H9 (cell line): ENCODE measurements around the gene TCF4. TPM values are rescaled to one million over a fixed set of nuclear protein-coding genes. Genes with fewer than 3 reads are reported as not detected.

Experiments used
- DNase-seq: peaks from one replicate; pipeline ENCODE4 v3.0.0-alpha.2; 2017
- H2AFZ ChIP-seq: one replicate; pipeline ENCODE4 v1.6.1; 2013; ENCODE audit warnings: mild to moderate bottlenecking, low read length, control low read depth, moderate library complexity
- H2AK5ac ChIP-seq: 2 replicates; pipeline ENCODE4 v1.6.1; 2013; ENCODE audit warnings: low read length, control low read depth, mixed read lengths; ENCODE audit not compliant: insufficient read length
- H2BK120ac ChIP-seq: one replicate; pipeline ENCODE4 v1.6.1; 2013; ENCODE audit warnings: low read depth, mild to moderate bottlenecking, low read length, control low read depth, inconsistent platforms; ENCODE audit not compliant: poor library complexity, severe bottlenecking
- H2BK12ac ChIP-seq: 2 replicates; pipeline ENCODE4 v1.6.1; 2013; ENCODE audit warnings: low read length, control low read depth, mixed read lengths, low read depth; ENCODE audit not compliant: insufficient read length
- H2BK15ac ChIP-seq: 2 replicates; pipeline ENCODE4 v1.6.1; 2013; ENCODE audit warnings: low read depth, low read length, control low read depth
- H2BK20ac ChIP-seq: one replicate; pipeline ENCODE4 v1.6.1; 2013; ENCODE audit warnings: low read depth, mild to moderate bottlenecking, low read length, control low read depth, inconsistent platforms; ENCODE audit not compliant: poor library complexity, severe bottlenecking
- H2BK5ac ChIP-seq: 2 replicates; pipeline ENCODE4 v1.6.1; 2013; ENCODE audit warnings: low read length, control low read depth, mixed read lengths; ENCODE audit not compliant: insufficient read length
- H3K14ac ChIP-seq: 2 replicates; pipeline ENCODE4 v1.6.1; 2013; ENCODE audit warnings: low read length, control low read depth; ENCODE audit not compliant: insufficient read depth
- H3K18ac ChIP-seq: 2 replicates; pipeline ENCODE4 v1.6.1; 2013; ENCODE audit warnings: low read depth, mild to moderate bottlenecking, mixed read lengths, low read length, control low read depth; ENCODE audit not compliant: insufficient read length
- H3K23ac ChIP-seq: 2 replicates; pipeline ENCODE4 v1.6.1; 2013; ENCODE audit warnings: low read length, control low read depth, mixed read lengths, low read depth; ENCODE audit not compliant: insufficient read length
- H3K23me2 ChIP-seq: 2 replicates; pipeline ENCODE4 v1.6.1; 2013; ENCODE audit warnings: low read depth, mild to moderate bottlenecking, mixed read lengths, low read length, control low read depth; ENCODE audit not compliant: insufficient read length, poor library complexity, severe bottlenecking
- H3K27ac ChIP-seq: 2 replicates; pipeline ENCODE4 v1.5.1; 2013; ENCODE audit warnings: low read length, control low read depth, mixed read lengths, low read depth; ENCODE audit not compliant: insufficient read length
- H3K27me3 ChIP-seq: 2 replicates; pipeline ENCODE4 v1.6.1; 2013; ENCODE audit warnings: low read length, control low read depth, inconsistent platforms; ENCODE audit not compliant: insufficient read depth
- H3K4ac ChIP-seq: 2 replicates; pipeline ENCODE4 v1.6.1; 2013; ENCODE audit warnings: low read depth, mild to moderate bottlenecking, control low read depth, inconsistent platforms, low read length, moderate library complexity
- H3K4me1 ChIP-seq: 2 replicates; pipeline ENCODE4 v1.6.1; 2013; ENCODE audit warnings: low read length, control low read depth, inconsistent platforms; ENCODE audit not compliant: insufficient read depth
- H3K4me2 ChIP-seq: 2 replicates; pipeline ENCODE4 v1.6.1; 2013; ENCODE audit warnings: low read length, control low read depth, mixed read lengths; ENCODE audit not compliant: insufficient read length, insufficient read depth
- H3K56ac ChIP-seq: 2 replicates; pipeline ENCODE4 v1.6.1; 2013; ENCODE audit warnings: low read depth, mild to moderate bottlenecking, mixed read lengths, low read length, control low read depth; ENCODE audit not compliant: insufficient read length
- H3K79me1 ChIP-seq: 2 replicates; pipeline ENCODE4 v1.6.1; 2013; ENCODE audit warnings: low read depth, mild to moderate bottlenecking, moderate library complexity, low read length, control low read depth, inconsistent platforms; ENCODE audit not compliant: insufficient read depth, poor library complexity, severe bottlenecking
- H3K79me2 ChIP-seq: 2 replicates; pipeline ENCODE4 v1.6.1; 2013; ENCODE audit warnings: low read length, control low read depth, inconsistent platforms; ENCODE audit not compliant: insufficient read depth
- H3K9ac ChIP-seq: 2 replicates; pipeline ENCODE4 v1.6.1; 2013; ENCODE audit warnings: low read length, control low read depth, mixed read lengths; ENCODE audit not compliant: insufficient read length; ENCODE audit errors: extremely low read depth
- H3K9me3 ChIP-seq: one replicate; pipeline ENCODE4 v1.6.1; 2013; ENCODE audit warnings: low read depth, low read length, inconsistent platforms; ENCODE audit not compliant: control insufficient read depth
- H3T11ph ChIP-seq: one replicate; pipeline ENCODE4 v1.6.1; 2013; ENCODE audit warnings: mild to moderate bottlenecking, low read length, control low read depth, inconsistent platforms
- H4K20me1 ChIP-seq: one replicate; pipeline ENCODE4 v1.6.1; 2013; ENCODE audit not compliant: control insufficient read depth, insufficient read length, insufficient read depth
- H4K5ac ChIP-seq: 2 replicates; pipeline ENCODE4 v1.6.1; 2013; ENCODE audit warnings: low read depth, mild to moderate bottlenecking, mixed read lengths, low read length, control low read depth; ENCODE audit not compliant: insufficient read length
- H4K8ac ChIP-seq: replicated peaks from 2 replicates; pipeline ENCODE4 v1.6.1; 2013; ENCODE audit warnings: low read length, control low read depth, mixed read lengths, low read depth; ENCODE audit not compliant: insufficient read length
- H4K91ac ChIP-seq: 2 replicates; pipeline ENCODE4 v1.6.1; 2013; ENCODE audit warnings: low read depth, mild to moderate bottlenecking, moderate library complexity, mixed read lengths, low read length, control low read depth; ENCODE audit not compliant: insufficient read length
- H3K27ac Mint-ChIP-seq, 3 experiments: 2 replicates in 2 of 3; 3 replicates in 1 of 3; pipeline ENCODE4 v1.8.0; 2020 to 2021; ENCODE audit warnings: mixed read lengths in 3 of 3, mild to moderate bottlenecking in 1 of 3, moderate library complexity in 1 of 3
- H3K27me3 Mint-ChIP-seq: 2 replicates; pipeline ENCODE4 v1.8.0; 2021; ENCODE audit warnings: low read depth, mild to moderate bottlenecking, moderate library complexity, mixed read lengths
- H3K36me3 Mint-ChIP-seq, 3 experiments: 2 replicates in 2 of 3; 3 replicates in 1 of 3; pipeline ENCODE4 v1.8.0; 2020 to 2021; ENCODE audit warnings: low read depth in 3 of 3, mixed read lengths in 3 of 3; ENCODE audit not compliant: insufficient read depth in 1 of 3
- H3K4me1 Mint-ChIP-seq, 2 experiments: 2 replicates each; pipeline ENCODE4 v1.8.0; 2020; ENCODE audit warnings: mixed read lengths in 2 of 2
- H3K4me3 Mint-ChIP-seq, 2 experiments: 2 replicates in 1 of 2; 3 replicates in 1 of 2; pipeline ENCODE4 v1.8.0; 2020 to 2021; ENCODE audit warnings: mild to moderate bottlenecking in 2 of 2, mixed read lengths in 2 of 2, moderate library complexity in 1 of 2
- H3K9me3 Mint-ChIP-seq, 2 experiments: 2 replicates in 1 of 2; 3 replicates in 1 of 2; pipeline ENCODE4 v1.8.0; 2020; ENCODE audit warnings: mild to moderate bottlenecking in 2 of 2, mixed read lengths in 2 of 2, moderate library complexity in 1 of 2
- CTCF ChIP-seq: fragments of 200-600 bp; sonication (generic); conservative IDR thresholded peaks from 3 replicates; pipeline ENCODE4 v1.8.0; 2021; ENCODE audit warnings: antibody characterized with exemption, mild to moderate bottlenecking
- total RNA-seq: library from RNA; stranded (reverse); gene quantifications from 2 replicates; pipeline ENCODE4 v1.2.1, GENCODE V29; 2021

TCF4 gene
- total RNA-seq, 1 experiment from 2014 or later = 99.4 TPM

- H3K23ac ChIP-seq = no peak overlapping the region
- H2BK15ac ChIP-seq = no peak overlapping the region
- no peak overlapping the region for H2BK20ac ChIP-seq
- no peak overlapping the region for H4K91ac ChIP-seq
- no peaks in the 10 kb centered on the region for H3K27me3 ChIP-seq
- no peak overlapping the region for H3K56ac ChIP-seq
- H3K9me3 ChIP-seq = no peaks in the 10 kb centered on the region
- H2BK120ac ChIP-seq = no peak overlapping the region
- no peak overlapping the region for H4K8ac ChIP-seq
- H3K4ac ChIP-seq = no peak overlapping the region
- no peak for TF ChIP-seq CTCF
- Mint-ChIP-seq H3K36me3 (peaks cover 0 to 15% (median 6%) of the 10 kb centered on the region in 3 experiments; a peak in 6 of 7 replicates), H3K27me3 (no peaks in the 10 kb centered on the region), H3K9me3 (no peaks in the 10 kb centered on the region), H3K4me1 (peaks cover 6 to 15% of the 10 kb centered on the region in 2 experiments), H3K27ac (no peak overlapping the region; a peak in 1 of 7 replicates), H3K4me3 (no peak overlapping the region)
- H2AK5ac ChIP-seq = no peak overlapping the region
- no peaks in the 10 kb centered on the region for H3K23me2 ChIP-seq
- H3K27ac ChIP-seq = no peak overlapping the region
- no peak overlapping the region for H4K5ac ChIP-seq
- no peak overlapping the region for H3K18ac ChIP-seq
- H2AFZ ChIP-seq = no peak overlapping the region
- no peak overlapping the region for H2BK5ac ChIP-seq
- no peak overlapping the region for H2BK12ac ChIP-seq
- H3K79me2 ChIP-seq = no peaks in the 10 kb centered on the region
- no peaks in the 10 kb centered on the region for H3K79me1 ChIP-seq
- DNase-seq = no peak
- H3K4me1 ChIP-seq = no peaks in the 10 kb centered on the region; the same call in 1 of the 2 replicates
- no peak overlapping the region for H3K4me2 ChIP-seq
- no peak overlapping the region for H3T11ph ChIP-seq
- H3K9ac ChIP-seq = no peak overlapping the region
- H3K14ac ChIP-seq = no peak overlapping the region
- H4K20me1 ChIP-seq = no peaks in the 10 kb centered on the region
Observed at GRCh38 chr18:55239740-55240139, 348.3 kb downstream of the TCF4 start.
